Smooth muscle cell (in vitro differentiated cells): Measurements from ENCODE around the gene MBOAT7. TPM values are rescaled to one million over a fixed set of nuclear protein-coding genes. Genes with fewer than 3 reads are reported as not detected.

Experiments used
- DNase-seq: peaks from one replicate; lab custom pipeline; 2025; ENCODE audit not compliant: unreplicated experiment; lab: John Stamatoyannopoulos, UW
- H2AFZ ChIP-seq: fragments of 200-600 bp; sonication (generic); 2 replicates; pipeline ENCODE4 v1.6.0; 2016; ENCODE audit warnings: antibody characterized with exemption, low read depth, mild to moderate bottlenecking
- H3F3A ChIP-seq: fragments of 200-600 bp; sonication (generic); 2 replicates; pipeline ENCODE4 v1.6.0; 2017; ENCODE audit warnings: antibody characterized with exemption, low read depth
- H3K27ac ChIP-seq: fragments of 200-600 bp; sonication (generic); 2 replicates; pipeline ENCODE4 v1.5.1; 2016; ENCODE audit warnings: low read depth, mild to moderate bottlenecking
- H3K27me3 ChIP-seq: fragments of 200-600 bp; sonication (generic); 2 replicates; pipeline ENCODE4 v1.6.1; 2016; ENCODE audit warnings: low read depth, mild to moderate bottlenecking
- H3K36me3 ChIP-seq: fragments of 200-600 bp; sonication (generic); 2 replicates; pipeline ENCODE4 v1.5.1; 2016; ENCODE audit warnings: low read depth
- H3K4me1 ChIP-seq: fragments of 200-600 bp; sonication (generic); 2 replicates; pipeline ENCODE4 v1.5.1; 2016; ENCODE audit warnings: low read depth
- H3K4me2 ChIP-seq: fragments of 200-600 bp; sonication (generic); 2 replicates; pipeline ENCODE4 v1.6.0; 2016; ENCODE audit warnings: mild to moderate bottlenecking
- H3K4me3 ChIP-seq: fragments of 200-600 bp; sonication (generic); 2 replicates; pipeline ENCODE4 v1.5.1; 2016; ENCODE audit warnings: mild to moderate bottlenecking
- H3K79me2 ChIP-seq: fragments of 200-600 bp; sonication (generic); 2 replicates; pipeline ENCODE4 v1.6.0; 2016; ENCODE audit warnings: low read depth, mild to moderate bottlenecking
- H3K9ac ChIP-seq: fragments of 200-600 bp; sonication (generic); 2 replicates; pipeline ENCODE4 v1.6.0; 2016; ENCODE audit warnings: low read depth
- H3K9me3 ChIP-seq: fragments of 200-600 bp; sonication (generic); replicated peaks from 2 replicates; pipeline ENCODE4 v1.5.1; 2016; ENCODE audit warnings: low read depth
- H4K20me1 ChIP-seq: fragments of 200-600 bp; sonication (generic); 2 replicates; pipeline ENCODE4 v1.6.0; 2016; ENCODE audit warnings: low read depth
- WGBS: methylation state at CpG from one replicate; pipeline ENCODE4 v1.1.7; 2016; ENCODE audit warnings: low lambda C conversion rate; 5-methylcytosine and 5-hydroxymethylcytosine counted together
- polyA plus RNA-seq: library from polyadenylated mRNA; unstranded; fragments of >200 nt; fragmentation: Nextera tagmentation; extraction: Ambion mirVana; gene quantifications from 2 replicates; pipeline ENCODE4 v1.2.1, GENCODE V29; 2016
- total RNA-seq: library from RNA; depleted of rRNA; stranded (reverse); fragments of >200 nt; gene quantifications from 2 replicates; pipeline ENCODE4 v1.2.3, GENCODE V29; 2014
- TF ChIP-seq, protein P1 (sequence below): fragments of 200-600 bp; sonication (generic); IDR thresholded peaks from 2 replicates; pipeline ENCODE4 v1.5.1; 2017; ENCODE audit warnings: borderline replicate concordance, mild to moderate bottlenecking, antibody characterized with exemption; ENCODE audit not compliant: insufficient read depth, poor library complexity, severe bottlenecking

Gene MBOAT7
- total and polyA plus RNA-seq, 2 experiments from 2014 or later = 106 to 110 TPM

DNA sequence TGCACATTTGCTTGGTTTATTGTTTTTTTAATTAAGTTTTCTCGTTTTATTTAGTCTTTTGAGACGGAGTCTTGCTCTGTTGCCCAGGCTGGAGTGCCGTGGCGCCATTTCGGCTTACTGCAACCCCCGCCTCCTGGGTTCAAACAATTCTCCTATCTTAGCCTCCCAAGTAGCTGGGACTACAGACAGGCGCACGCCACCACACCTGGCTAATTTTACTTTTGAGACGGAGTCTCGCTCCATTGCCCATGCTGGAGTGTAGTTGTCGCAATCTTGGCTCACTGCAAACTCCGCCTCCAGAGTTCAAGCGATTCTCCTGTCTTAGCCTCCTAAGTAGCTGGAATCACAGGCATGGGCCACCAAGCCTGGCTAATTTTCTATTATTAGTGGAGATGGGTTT, 12.6 kb upstream of the MBOAT7 start:
- H3F3A ChIP-seq = peaks cover 50% of the 10 kb centered on the region
- peak overlapping the region; percentile 72 for H3K4me3 ChIP-seq
- no peaks in the 10 kb centered on the region for H3K9me3 ChIP-seq
- H3K27me3 ChIP-seq = no peaks in the 10 kb centered on the region
- peaks cover 61% of the 10 kb centered on the region for H3K79me2 ChIP-seq
- H3K36me3 ChIP-seq = no peaks in the 10 kb centered on the region
- peak overlapping the region; percentile 89 for H3K4me2 ChIP-seq
- H3K27ac ChIP-seq = no peak overlapping the region
- DNase-seq = no peak
- peaks cover 60% of the 10 kb centered on the region for H4K20me1 ChIP-seq
- peaks cover 18% of the 10 kb centered on the region for H3K4me1 ChIP-seq
- WGBS = 62% methylated on average over 13 of the region's 13 CpGs
- TF ChIP-seq, protein P1, sequence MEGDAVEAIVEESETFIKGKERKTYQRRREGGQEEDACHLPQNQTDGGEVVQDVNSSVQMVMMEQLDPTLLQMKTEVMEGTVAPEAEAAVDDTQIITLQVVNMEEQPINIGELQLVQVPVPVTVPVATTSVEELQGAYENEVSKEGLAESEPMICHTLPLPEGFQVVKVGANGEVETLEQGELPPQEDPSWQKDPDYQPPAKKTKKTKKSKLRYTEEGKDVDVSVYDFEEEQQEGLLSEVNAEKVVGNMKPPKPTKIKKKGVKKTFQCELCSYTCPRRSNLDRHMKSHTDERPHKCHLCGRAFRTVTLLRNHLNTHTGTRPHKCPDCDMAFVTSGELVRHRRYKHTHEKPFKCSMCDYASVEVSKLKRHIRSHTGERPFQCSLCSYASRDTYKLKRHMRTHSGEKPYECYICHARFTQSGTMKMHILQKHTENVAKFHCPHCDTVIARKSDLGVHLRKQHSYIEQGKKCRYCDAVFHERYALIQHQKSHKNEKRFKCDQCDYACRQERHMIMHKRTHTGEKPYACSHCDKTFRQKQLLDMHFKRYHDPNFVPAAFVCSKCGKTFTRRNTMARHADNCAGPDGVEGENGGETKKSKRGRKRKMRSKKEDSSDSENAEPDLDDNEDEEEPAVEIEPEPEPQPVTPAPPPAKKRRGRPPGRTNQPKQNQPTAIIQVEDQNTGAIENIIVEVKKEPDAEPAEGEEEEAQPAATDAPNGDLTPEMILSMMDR = no peak
- no peak overlapping the region for H2AFZ ChIP-seq
- H3K9ac ChIP-seq = peak overlapping the region; percentile 96

DNA sequence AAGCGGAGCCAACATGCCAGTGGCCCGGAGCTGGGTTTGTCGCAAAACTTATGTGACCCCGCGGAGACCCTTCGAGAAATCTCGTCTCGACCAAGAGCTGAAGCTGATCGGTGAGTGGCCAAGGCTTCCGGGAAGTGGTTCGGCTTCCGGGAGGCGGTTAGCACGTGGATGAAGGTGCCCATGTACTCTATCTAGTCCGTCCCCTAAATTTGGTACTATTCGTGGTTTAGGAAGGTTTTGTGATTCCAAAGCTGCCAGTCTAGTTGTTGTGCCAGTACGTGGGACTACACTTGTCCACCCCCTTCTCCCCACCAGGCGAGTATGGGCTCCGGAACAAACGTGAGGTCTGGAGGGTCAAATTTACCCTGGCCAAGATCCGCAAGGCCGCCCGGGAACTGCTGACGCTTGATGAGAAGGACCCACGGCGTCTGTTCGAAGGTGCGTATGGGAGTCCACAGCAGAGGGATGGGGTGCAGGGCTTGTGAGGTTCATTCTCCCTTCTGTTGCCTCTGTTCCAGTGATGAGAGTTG, 11.9 kb upstream of the MBOAT7 start:
- Histone ChIP-seq H4K20me1 (peaks cover 53% of the 10 kb centered on the region), H3K79me2 (peaks cover 55% of the 10 kb centered on the region), H3K9ac (peak overlapping the region; percentile 96), H3K27me3 (no peaks in the 10 kb centered on the region), H3K4me3 (peak overlapping the region; percentile 72), H3K36me3 (no peaks in the 10 kb centered on the region), H2AFZ (no peak overlapping the region), H3K27ac (peak overlapping the region; percentile 93), H3F3A (peaks cover 42% of the 10 kb centered on the region), H3K4me1 (peaks cover 18% of the 10 kb centered on the region), H3K4me2 (peak overlapping the region; percentile 89), H3K9me3 (no peaks in the 10 kb centered on the region)
- no peak for DNase-seq
- TF ChIP-seq, protein P1 = no peak
- 3% methylated on average over 28 of the region's 28 CpGs for WGBS

DNA sequence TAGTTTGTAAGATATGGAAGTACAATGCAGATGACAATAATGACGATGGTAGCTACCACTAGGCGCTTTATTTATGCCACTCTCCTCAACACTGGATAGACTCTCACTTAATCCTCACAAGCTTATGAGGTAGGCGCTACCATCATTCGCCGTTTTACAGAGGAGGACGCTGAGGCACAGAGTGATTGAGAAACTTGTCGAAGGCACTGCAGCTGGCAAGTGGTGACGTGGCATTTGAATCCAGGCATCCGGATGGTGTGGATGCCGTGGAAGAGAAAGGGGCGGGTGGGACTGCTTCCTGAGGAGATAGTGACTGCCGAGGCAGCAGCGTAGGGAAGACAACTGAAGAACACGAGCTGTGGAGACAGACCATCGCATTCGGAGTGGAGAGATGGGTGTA, 10.0 kb upstream of the MBOAT7 start:
- no peaks in the 10 kb centered on the region for H3K27me3 ChIP-seq
- TF ChIP-seq, protein P1 = no peak
- H3K27ac ChIP-seq = no peak overlapping the region
- no peak overlapping the region for H3K4me2 ChIP-seq
- H3F3A ChIP-seq = peaks cover 25% of the 10 kb centered on the region
- H3K9me3 ChIP-seq = no peaks in the 10 kb centered on the region
- H3K4me1 ChIP-seq = peaks cover 18% of the 10 kb centered on the region
- no peak overlapping the region for H3K9ac ChIP-seq
- no peak overlapping the region for H3K4me3 ChIP-seq
- H3K79me2 ChIP-seq = peaks cover 37% of the 10 kb centered on the region
- H4K20me1 ChIP-seq = peaks cover 34% of the 10 kb centered on the region
- WGBS = 87% methylated on average over 16 of the region's 16 CpGs
- H3K36me3 ChIP-seq = no peaks in the 10 kb centered on the region
- DNase-seq = no peak
- no peak overlapping the region for H2AFZ ChIP-seq

DNA sequence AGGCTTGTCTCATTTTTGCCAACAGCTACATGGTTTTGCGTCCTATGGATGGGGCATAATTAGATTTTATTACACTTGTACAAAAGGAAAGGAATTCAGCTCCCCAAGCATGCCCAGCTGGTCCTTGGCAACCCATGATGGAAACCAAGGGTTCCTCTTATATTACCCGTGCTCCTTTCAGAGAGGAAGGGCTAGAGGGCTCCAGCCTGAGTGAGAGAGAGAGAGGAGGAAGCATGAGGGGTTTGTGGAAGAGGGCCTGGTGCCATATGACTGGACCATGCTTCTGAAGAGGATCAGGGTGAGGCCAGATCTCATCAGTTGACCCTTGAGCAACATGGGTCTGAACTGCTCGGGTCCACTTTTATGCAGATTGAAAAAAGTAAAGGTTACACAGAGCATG, 7.7 kb upstream of the MBOAT7 start:
- TF ChIP-seq, protein P1 = no peak
- WGBS = 87% methylated on average over 3 of the region's 3 CpGs
- H3K27ac ChIP-seq = no peak overlapping the region

More for the DNA sequence above, 7.7 kb upstream of the MBOAT7 start:
- H4K20me1 ChIP-seq = peaks cover 11% of the 10 kb centered on the region
- H3K79me2 ChIP-seq = peaks cover 32% of the 10 kb centered on the region
- H3F3A ChIP-seq = peaks cover 22% of the 10 kb centered on the region
- no peak overlapping the region for H3K4me2 ChIP-seq
- no peaks in the 10 kb centered on the region for H3K36me3 ChIP-seq
- H2AFZ ChIP-seq = no peak overlapping the region
- no peak for DNase-seq
- H3K27me3 ChIP-seq = no peaks in the 10 kb centered on the region
- H3K9ac ChIP-seq = no peak overlapping the region
- H3K4me1 ChIP-seq = peaks cover 9% of the 10 kb centered on the region
- H3K9me3 ChIP-seq = no peaks in the 10 kb centered on the region
- no peak overlapping the region for H3K4me3 ChIP-seq
